Lung (tissue), 12 donors: ENCODE data around the gene KRTAP29-1. TPM values are rescaled to one million over a fixed set of nuclear protein-coding genes. Genes with fewer than 3 reads are reported as not detected.

ENCODE experiments used
- ATAC-seq: fragments of 200-7000 bp; cut with Tn5 transposase; one replicate; pipeline ENCODE4 v1.9.1; 2020; ENCODE audit warnings: moderate number of reproducible peaks; ENCODE audit not compliant: insufficient read depth, low FRiP score
- DNase-seq, 3 donors: peaks; one replicate each; pipeline ENCODE4 v3.0.0-alpha.2; 2013 to 2017
- H3K27ac ChIP-seq, 2 donors: one replicate each; pipeline ENCODE4 v1.5.1; 2013; ENCODE audit warnings: mild to moderate bottlenecking in 2 of 2, moderate library complexity in 2 of 2, control low read depth in 1 of 2, inconsistent platforms in 1 of 2, low read depth in 1 of 2, low read length in 1 of 2
- H3K27me3 ChIP-seq, 3 donors: one replicate each; pipeline ENCODE4 v1.5.1; 2013; ENCODE audit warnings: low read length in 2 of 3; ENCODE audit not compliant: control insufficient read depth in 3 of 3, insufficient read depth in 3 of 3
- H3K36me3 ChIP-seq, 4 donors: one replicate each; pipeline ENCODE4 v1.5.1; 2013; ENCODE audit warnings: low read length in 4 of 4, mild to moderate bottlenecking in 1 of 4, moderate library complexity in 1 of 4; ENCODE audit not compliant: control insufficient read depth in 4 of 4, insufficient read depth in 4 of 4
- H3K4me1 ChIP-seq, 5 donors: one replicate each; pipeline ENCODE4 v1.5.1; 2013; ENCODE audit warnings: low read length in 5 of 5, mild to moderate bottlenecking in 2 of 5, moderate library complexity in 1 of 5; ENCODE audit not compliant: control insufficient read depth in 5 of 5, insufficient read depth in 5 of 5
- H3K4me3 ChIP-seq: one replicate; pipeline ENCODE4 v1.5.1; 2013; ENCODE audit warnings: mild to moderate bottlenecking, control low read depth, moderate library complexity
- H3K9ac ChIP-seq, 2 donors: one replicate each; pipeline ENCODE4 v1.5.1; 2013; ENCODE audit warnings: low read length in 2 of 2, control low read depth in 1 of 2; ENCODE audit not compliant: insufficient read depth in 1 of 2
- H3K9me3 ChIP-seq, 4 donors: one replicate each; pipeline ENCODE4 v1.5.1; 2013; ENCODE audit warnings: low read length in 3 of 4, mild to moderate bottlenecking in 1 of 4, moderate library complexity in 1 of 4; ENCODE audit not compliant: control insufficient read depth in 4 of 4, insufficient read depth in 3 of 4
- CTCF ChIP-seq: IDR thresholded peaks from 2 replicates; pipeline ENCODE4 v1.5.1; 2012; ENCODE audit warnings: mild to moderate bottlenecking; ENCODE audit errors: control extremely low read depth, extremely low read depth
- WGBS, 2 donors: extraction: QIAGEN DNeasy Blood & Tissue Kit; methylation state at CpG; one replicate each; pipeline ENCODE4 v1.1.7; 2013; 5-methylcytosine and 5-hydroxymethylcytosine counted together
- polyA plus RNA-seq, 2 donors: library from polyadenylated mRNA; stranded (reverse); fragments of 200-250 nt; gene quantifications; one replicate each; pipeline ENCODE4 v1.2.1, GENCODE V29; 2013
- total RNA-seq, 2 donors: library from RNA; depleted of rRNA in 1 of 2; stranded (reverse); fragments of >200 nt in 1 of 2; gene quantifications; one replicate each; pipeline ENCODE4 v1.2.1, GENCODE V29; 2014 to 2021
- donor health status: control.
- donor health status: control.
- donor health status: Bipolar disorder and iron deficiency.
- donor health status: healthy.
- donor health status: DM: yes; HTN: yes; CAD: no.

KRTAP29-1 gene
- total and polyA plus RNA-seq, 4 donors = not detected

- H3K27me3 ChIP-seq = no peaks in the 10 kb centered on the region
- DNase-seq = no peak
- no peak for TF ChIP-seq CTCF
- no peaks in the 10 kb centered on the region for H3K36me3 ChIP-seq
- H3K9me3 ChIP-seq = peaks cover 0 to 6% (median 0%) of the 10 kb centered on the region in 4 donors
- H3K27ac ChIP-seq = no peak overlapping the region
- 63 to 70% methylated on average over 5 of the region's 5 CpGs for WGBS, 2 donors
- no peak for ATAC-seq
- no peak overlapping the region for H3K4me3 ChIP-seq
- H3K4me1 ChIP-seq = peaks cover 0 to 2% (median 0%) of the 10 kb centered on the region in 5 donors
- H3K9ac ChIP-seq = no peak overlapping the region
These were observed 1.4 kb downstream of the KRTAP29-1 start for GRCh38 chr17:41301204-41301790.

- 89 to 93% methylated on average over 20 of the region's 20 CpGs for WGBS, 2 donors
- Histone ChIP-seq H3K9me3 (peaks cover 0 to 6% (median 0%) of the 10 kb centered on the region in 4 donors), H3K9ac (no peak overlapping the region), H3K4me3 (no peak overlapping the region), H3K27me3 (no peaks in the 10 kb centered on the region), H3K27ac (no peak overlapping the region), H3K36me3 (no peaks in the 10 kb centered on the region), H3K4me1 (peaks cover 0 to 2% (median 0%) of the 10 kb centered on the region in 5 donors)
- DNase-seq (no peak), ATAC-seq (no peak)
- no peak for TF ChIP-seq CTCF
These were observed 4.1 kb downstream of the KRTAP29-1 start for GRCh38 chr17:41298458-41299135.

GRCh38 chr17:41296846-41297245, 5.8 kb downstream of the KRTAP29-1 start:
- ATAC-seq (no peak), DNase-seq (peak in 2 of 3 donors; percentile 62 to 76)
- peaks cover 0 to 2% (median 0%) of the 10 kb centered on the region in 5 donors for H3K4me1 ChIP-seq
- no peak overlapping the region for H3K4me3 ChIP-seq
- H3K36me3 ChIP-seq = no peaks in the 10 kb centered on the region
- H3K27ac ChIP-seq = no peak overlapping the region
- no peaks in the 10 kb centered on the region for H3K9me3 ChIP-seq
- H3K27me3 ChIP-seq = no peaks in the 10 kb centered on the region
- TF ChIP-seq CTCF = no peak
- WGBS, 2 donors = 60 to 74% methylated on average over 1 of the region's 1 CpG
- no peak overlapping the region for H3K9ac ChIP-seq
